H54 (cell line): ENCODE data around the gene SPTBN2.

Source experiments
- DNase-seq: peaks from one replicate; pipeline ENCODE4 v3.0.0; 2011; ENCODE audit warnings: low spot score, mixed read lengths; ENCODE audit not compliant: insufficient read length
- FAIRE-seq: peaks from 3 replicates; lab custom pipeline; 2011; peaks lifted over from hg19 to GRCh38; lab: Jason Lieb, UNC
- POLR2A ChIP-seq: IDR thresholded peaks from 2 replicates; pipeline ENCODE4 v1.6.1; 2011; ENCODE audit warnings: low read depth, mild to moderate bottlenecking, low read length

The SPTBN2 gene

GRCh38 chr11:66676931-66677598 lies 52.0 kb downstream of the SPTBN2 start:
- FAIRE-seq (no peak), DNase-seq (no peak)
- no peak for TF ChIP-seq POLR2A

- TF ChIP-seq POLR2A: no peak
- FAIRE-seq (no peak), DNase-seq (no peak)
Observed at GRCh38 chr11:66676282-66676919, 52.6 kb downstream of the SPTBN2 start.

GRCh38 chr11:66674964-66675602 lies 53.9 kb downstream of the SPTBN2 start:
- FAIRE-seq: no peak
- no peak for DNase-seq
- no peak for TF ChIP-seq POLR2A

- no peak for DNase-seq
- no peak for TF ChIP-seq POLR2A
- FAIRE-seq: no peak
Observed at GRCh38 chr11:66670816-66671215, 58.2 kb downstream of the SPTBN2 start.

GRCh38 chr11:66665369-66665768 lies 63.6 kb downstream of the SPTBN2 start:
- FAIRE-seq (no peak), DNase-seq (no peak)
- no peak for TF ChIP-seq POLR2A

GRCh38 chr11:66663741-66664296 lies 65.2 kb downstream of the SPTBN2 start:
- no peak for DNase-seq
- no peak for FAIRE-seq
- TF ChIP-seq POLR2A: no peak

GRCh38 chr11:66659763-66660162 lies 69.3 kb downstream of the SPTBN2 start:
- FAIRE-seq (no peak), DNase-seq (no peak)

GRCh38 chr11:66653123-66653522 lies 75.9 kb downstream of the SPTBN2 start:
- FAIRE-seq (no peak), DNase-seq (no peak)
- no peak for TF ChIP-seq POLR2A

More at GRCh38 chr11:66659763-66660162, 69.3 kb downstream of the SPTBN2 start:
- no peak for TF ChIP-seq POLR2A

GRCh38 chr11:66652651-66653050 lies 76.4 kb downstream of the SPTBN2 start:
- DNase-seq: no peak
- FAIRE-seq: no peak
- no peak for TF ChIP-seq POLR2A

- no peak for TF ChIP-seq POLR2A
- DNase-seq (no peak), FAIRE-seq (no peak)
Observed at GRCh38 chr11:66651016-66651415, 78.0 kb downstream of the SPTBN2 start.

GRCh38 chr11:66649903-66650302 lies 79.1 kb downstream of the SPTBN2 start:
- TF ChIP-seq POLR2A: no peak
- no peak for DNase-seq
- FAIRE-seq: no peak

GRCh38 chr11:66646828-66647227 lies 82.2 kb downstream of the SPTBN2 start:
- no peak for FAIRE-seq
- no peak for TF ChIP-seq POLR2A

GRCh38 chr11:66643745-66644437 lies 85.1 kb downstream of the SPTBN2 start:
- DNase-seq: no peak
- TF ChIP-seq POLR2A: no peak
- FAIRE-seq: no peak

More at GRCh38 chr11:66646828-66647227, 82.2 kb downstream of the SPTBN2 start:
- DNase-seq: no peak
